Measurements from ENCODE around the gene KCTD21.

Gene KCTD21

DNA sequence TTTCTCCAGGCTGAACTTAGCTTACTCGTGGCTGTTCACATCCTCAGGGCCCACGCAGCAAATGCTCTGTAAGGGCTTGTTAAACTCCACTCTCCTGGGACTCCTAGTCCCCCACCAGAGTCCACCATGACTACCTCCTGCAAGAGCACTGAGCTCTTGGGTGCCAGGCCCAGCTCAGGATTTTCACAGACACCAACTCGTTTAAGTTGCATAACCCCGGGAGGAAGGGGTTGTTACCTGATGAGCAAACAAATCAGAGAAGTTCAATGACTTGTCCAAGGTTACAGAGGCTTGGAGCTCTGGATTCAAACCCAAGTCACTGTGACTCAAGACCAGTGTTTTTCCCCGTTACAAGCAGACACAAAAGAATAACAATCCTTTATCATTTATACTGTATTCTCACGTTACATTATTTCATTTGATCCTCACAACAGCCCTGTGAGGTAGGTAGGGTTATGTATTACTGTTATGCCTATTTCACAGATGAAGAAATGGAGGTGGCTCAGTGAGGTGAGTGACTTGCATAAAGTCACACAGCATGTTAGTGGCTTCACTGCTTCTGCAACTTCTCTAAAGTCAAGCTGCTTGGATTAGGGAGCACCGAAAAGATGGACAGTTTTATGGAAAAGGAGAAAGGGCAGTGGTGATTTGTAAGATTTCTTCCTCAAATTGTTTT lies 17.4 kb downstream of the KCTD21 start:
- no peak for DNase-seq

DNA sequence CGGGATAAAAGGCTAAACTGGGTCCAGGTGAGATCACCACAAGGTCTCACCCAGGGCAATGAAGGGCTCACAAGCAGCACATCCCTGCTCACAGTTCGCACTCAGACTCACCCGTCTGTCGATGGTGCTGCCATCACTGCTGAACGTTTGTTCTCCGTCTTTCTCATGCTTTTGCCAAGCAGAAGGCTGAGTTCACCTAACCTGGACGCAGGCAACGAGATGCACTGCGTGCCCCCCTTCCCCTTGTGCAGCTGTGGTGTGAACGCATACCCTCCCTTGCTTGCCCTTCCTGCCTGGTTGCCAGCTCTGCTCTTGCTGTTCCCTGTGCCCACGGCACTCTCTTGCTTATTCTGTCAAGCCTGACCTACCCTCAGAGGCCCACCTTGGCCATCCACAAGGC lies 18.0 kb downstream of the KCTD21 start:
- DNase-seq, result no peak

DNA sequence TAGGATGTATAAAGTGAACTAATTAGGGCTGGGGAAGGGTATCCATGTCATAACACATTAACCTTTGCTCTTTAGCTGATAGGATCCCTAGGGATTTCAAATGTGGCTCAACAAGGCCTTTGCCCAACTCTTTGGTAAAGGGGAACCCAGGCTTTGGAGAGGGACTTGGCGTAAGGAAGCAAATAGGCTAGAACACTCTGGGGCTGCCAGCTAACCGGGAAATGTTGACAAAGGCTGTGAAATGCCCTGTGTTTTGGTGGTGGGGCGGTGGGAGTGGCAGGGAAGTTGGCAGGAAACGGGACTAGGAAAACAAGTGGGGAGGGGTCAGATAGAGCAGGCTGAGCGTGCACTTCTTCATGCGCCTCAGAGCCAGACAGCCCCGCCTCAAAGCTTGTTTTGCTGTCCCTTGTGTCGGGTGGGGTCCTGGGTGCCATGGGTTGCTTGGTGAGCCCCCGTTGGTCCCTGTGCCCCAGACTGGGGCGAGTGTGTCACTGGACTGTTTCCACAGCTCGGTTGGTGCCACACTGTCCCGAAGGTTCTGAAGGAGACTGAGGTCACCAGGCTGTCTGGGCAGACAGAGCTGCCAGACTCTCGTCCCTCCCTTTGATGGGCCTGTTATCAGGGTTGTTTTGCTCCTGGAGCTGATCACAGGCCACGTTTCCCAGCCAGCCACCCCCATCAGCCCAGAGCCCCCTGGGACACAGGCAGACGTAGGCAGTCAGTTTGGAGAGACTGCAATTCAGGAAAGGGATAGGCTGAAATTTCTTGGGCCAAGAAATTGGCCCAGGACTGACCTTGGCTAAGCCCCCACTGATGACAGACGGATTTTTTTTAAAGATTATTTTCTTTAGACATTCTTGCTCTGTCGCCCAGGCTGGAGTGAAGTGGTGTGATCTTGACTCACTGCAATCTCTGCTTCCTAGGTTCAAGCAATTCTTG lies 19.6 kb downstream of the KCTD21 start:
- DNase-seq, result no peak

DNA sequence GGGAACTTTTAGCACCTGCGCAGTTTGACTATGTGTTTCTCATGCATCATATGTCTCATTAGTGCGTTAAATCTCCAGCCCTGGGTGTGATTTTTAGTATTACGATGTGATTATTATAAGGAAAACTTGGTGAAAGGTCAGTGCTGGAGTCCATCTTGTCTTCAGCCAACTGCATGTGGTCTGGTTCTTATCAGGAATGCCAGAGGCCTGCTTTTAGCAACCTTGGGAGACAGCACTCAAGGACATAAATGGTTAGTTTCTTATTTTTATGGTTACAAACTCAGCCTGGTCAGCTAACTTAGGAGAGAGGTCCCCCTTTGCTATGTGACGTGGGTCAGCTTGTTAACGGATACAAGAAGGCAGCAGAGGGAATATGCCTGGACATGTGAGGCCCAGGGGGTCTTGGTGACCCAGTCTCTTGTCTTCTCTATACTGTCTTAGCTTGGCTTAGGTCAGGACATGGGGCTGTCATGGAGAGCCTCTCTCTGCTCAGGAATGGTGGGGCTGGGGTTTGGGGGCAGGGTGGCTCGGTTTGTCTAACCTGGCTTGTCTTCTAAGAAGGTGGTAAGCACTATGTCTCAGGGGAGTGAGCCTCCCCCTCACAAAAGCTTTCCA lies 21.5 kb downstream of the KCTD21 start:
- DNase-seq, result no peak

DNA sequence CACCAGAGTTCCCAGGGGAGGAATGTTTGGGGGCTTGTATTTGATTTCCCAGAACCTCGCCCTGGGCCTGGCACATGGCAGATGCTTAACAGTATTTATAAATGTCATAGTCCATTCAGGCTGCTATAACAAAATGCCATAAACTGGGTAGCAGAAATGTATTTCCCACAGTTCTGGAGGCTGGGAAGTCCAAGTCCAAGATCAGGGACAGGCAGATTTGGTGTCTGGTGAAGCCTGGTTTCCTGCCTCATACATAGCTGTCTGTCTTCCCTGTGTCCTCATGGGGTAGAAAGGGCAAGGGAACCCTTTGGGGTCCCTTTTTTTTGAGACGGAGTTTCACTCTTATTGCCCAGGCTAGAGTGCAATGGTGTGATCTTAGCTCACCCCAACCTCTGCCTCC lies 24.0 kb downstream of the KCTD21 start:
- DNase-seq, result no peak

DNA sequence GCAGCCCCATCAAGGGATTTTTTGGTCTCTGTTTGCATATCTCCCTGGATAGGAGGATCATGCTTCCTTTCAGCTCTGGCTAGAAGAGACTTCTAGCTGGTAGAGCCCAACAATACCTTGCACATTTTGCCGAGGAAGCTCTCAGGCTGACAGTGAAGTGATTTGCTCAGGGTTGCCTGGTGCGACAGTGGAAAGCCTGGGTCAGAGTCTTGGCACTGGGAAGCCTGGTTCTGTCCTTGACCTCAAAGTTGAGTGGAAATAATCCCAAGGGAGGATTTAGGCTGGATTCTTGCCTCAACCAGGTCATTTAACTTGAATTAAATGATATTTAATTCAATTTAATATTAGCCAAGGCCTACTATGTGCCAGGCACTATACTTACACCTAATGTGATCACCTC lies 24.6 kb downstream of the KCTD21 start:
- no peak for DNase-seq

DNA sequence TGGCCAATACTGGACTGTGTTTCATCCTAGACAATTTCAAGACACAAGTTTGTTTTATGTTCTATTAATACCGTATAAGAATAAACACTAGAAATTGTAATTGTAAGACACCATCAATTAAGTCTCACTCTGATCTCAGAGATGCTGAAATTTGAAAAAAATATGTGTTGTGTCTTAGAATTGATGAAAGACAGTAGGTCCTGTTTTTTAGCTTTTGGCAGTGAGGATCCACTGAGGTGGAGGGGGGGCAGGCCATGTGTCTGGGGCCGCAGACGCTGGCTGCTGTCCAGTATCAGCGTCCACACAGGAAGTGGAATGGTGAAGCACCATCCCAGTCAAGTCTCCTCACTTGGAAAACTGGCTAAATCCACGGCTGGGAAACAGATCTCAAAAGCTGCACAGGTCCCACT lies 26.5 kb downstream of the KCTD21 start:
- no peak for DNase-seq

DNA sequence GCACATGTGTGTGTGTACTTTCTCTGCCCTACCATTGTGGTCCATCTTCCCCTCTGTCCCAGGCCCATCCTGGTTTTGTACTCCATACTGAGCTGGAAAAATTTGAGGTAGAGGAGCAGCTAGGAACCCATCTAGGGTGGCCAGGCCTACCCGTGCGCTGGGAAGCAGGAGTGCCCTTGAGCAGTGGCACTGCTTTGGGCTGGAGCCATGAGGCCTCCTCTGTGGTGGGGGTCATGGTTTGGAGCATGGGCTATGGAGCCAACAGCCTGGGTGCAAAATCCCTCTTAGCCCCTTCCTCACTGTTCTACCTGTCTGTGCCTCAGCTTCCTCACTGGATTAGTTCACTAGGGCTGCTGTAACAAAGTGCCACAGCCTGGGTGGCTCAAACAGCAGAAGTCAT lies 27.1 kb downstream of the KCTD21 start:
- DNase-seq, result no peak

DNA sequence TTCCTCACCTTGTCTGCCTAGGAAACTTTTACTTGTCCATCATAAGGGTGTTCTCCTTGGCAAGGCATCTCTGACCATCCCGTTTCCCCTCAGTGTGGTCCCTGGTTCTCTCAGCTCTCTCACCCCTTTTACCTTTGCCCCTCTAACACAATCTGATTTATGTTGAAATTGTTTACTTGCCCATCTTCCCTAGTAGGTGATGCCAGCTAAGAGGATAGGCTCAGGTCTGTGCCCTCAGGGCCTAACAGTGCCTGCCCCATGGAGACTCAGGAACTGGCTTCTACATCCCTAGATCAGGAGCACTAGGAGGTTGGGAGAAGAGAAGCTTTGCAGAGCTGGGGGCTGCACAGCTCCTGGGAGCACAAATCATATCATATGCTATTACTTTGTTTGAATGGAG lies 27.9 kb downstream of the KCTD21 start:
- no peak for DNase-seq

DNA sequence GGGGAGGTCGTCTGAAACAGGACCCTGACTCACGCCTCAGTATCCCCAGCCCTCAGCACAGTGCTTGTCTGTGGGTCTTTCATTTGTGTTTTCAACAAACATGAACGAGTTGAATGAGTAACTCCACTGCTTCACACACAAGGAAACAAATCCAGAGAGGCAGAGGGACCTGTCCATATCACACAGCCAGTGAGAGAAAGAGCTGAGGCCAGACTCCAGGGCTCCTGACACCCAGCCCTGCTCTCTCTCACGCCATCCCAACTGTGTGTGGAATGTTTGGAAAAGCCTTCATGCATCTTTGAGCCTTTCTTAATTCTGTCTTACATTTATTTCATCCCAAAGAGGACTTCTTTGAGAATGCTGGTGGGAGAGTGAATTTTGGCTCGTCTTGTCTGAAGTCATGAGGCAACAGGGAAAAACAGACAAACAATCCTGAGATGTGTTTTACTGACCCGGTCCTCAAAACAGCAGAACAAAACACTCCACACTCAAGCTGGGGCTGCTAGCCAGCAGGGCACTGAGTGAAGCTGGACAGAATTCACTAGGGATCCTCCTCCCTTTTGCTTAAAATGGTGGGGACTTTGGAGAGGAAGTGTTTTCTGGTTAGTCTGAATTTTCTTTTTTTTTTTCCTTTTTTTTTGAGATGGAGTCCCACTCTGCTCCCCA lies 29.3 kb downstream of the KCTD21 start:
- no peak for DNase-seq

DNA sequence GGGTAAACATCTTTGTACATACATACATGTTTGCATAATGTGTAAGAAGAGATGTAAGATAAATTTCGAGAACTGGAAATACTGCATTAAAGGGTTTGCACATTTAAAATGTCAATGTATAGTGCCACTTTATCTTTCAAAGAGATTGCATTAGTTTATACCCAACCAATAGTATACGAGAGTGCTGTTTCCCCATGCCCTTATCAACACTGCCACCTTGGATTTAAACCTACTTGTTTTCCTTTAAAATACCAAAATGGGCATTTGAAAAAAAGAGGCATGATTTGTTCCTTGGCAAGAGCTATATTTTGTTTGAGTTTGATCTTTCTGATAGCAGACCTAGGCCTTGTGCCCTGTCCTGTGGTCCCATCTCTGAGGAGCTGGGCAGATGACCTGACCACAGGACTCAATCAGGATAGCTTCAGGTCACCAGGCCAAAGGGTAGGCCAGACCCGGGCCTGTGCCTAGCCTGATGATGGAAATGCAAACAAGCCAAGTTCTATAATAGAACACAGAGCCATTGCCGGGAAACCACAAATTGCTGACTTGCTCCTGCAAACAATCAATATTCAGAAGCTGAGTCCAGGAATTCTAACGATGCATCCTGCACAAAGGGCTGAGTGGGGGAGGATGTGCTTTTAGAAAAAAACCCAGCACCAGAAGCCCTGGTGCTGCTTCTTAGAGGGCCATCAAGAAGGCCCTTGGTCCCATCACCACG lies 32.1 kb downstream of the KCTD21 start:
- no peak for DNase-seq

DNA sequence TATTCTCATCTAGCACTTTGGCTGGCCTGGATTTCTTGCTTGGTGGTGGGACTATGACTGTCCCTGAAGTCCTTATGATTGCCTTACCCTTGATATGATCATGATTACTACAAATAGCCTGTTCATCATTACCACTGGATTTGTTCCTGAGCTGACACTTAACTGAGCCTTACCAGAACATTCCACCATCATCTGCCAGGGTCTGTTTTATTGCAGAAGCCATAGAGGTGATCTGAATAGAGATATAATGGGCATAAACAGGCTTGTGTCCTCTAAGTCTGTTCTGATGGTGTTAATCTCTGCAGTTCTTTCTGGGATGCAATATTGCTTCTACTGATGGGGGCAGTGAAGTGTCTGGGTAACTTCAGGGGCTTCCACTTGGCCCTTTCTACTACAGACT lies 36.6 kb downstream of the KCTD21 start:
- no peak for DNase-seq

DNA sequence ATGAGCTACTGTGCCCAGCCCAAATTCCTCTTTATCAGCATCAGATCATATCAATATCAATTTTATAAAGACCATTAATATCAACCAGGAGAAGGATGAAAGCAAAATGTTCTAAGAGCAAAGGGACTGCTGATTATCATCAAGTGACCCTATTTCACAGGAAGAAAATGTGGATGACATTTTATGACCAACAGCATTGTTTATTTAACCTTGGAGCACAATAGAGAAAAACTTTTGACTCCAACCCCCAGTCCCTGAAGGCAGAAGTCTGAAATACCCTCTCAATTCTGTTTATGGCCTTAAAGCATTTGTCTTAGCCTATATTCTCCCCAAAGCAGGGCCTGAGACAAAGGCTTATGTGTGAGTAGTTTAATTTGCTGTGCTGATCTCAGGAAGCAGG lies 37.7 kb downstream of the KCTD21 start:
- DNase-seq, result no peak

DNA sequence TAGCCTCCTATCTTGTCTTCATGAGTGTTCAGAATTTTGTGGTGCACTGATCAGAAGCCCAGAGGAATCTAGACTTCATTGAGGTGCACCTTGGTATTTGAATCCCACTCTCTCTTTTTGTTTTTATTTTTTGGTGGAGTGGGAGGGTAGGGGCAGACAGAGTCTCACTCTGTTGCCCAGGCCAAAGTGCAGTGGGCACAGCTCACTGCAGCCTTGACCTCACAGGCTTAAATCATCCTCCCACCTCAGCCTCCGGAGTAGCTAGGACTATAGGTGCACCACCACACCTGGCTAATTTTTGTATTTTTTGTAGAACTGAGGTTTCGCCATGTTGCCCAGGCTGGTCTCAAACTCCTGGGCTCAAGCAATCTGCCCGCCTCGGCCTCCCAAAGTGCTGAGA lies 38.1 kb downstream of the KCTD21 start:
- no peak for DNase-seq

DNA sequence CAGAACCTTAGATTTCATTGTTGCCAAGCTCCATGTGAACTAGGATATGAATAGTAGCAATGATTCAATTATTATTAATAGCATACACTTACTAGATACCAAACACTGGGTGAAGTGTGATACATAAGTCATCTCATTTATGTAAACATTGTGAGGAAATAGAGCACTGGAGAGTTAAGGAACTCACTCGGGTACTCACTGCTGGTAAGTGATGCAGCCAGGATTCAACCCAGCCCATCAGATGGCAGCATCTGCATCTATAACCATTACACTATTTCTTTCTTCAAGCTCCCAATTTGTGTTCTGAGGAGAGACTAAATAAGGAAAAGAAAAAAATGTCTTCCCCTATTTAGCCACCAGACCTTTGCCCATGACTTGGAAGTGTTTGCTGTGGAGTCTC lies 38.8 kb downstream of the KCTD21 start:
- DNase-seq, result no peak

DNA sequence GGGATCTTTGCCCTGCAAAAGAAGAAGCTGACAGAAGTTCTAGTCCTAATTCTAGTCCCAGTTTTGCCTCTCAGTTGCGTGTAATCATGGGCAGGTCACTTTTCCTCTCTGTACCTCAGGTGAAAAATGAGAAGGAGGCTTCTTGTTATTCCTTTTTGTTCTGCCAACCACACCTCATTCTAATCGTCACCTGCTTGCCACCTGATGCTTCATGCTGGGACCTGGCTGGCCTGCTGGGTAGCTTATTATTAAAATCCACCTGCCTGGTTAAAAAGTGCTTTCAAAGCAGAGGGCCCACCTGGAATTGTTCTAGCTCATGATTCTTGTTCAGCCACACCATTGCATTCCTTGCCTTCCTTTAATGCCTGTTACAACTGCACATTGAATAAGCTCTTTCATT lies 40.6 kb downstream of the KCTD21 start:
- DNase-seq, result no peak

DNA sequence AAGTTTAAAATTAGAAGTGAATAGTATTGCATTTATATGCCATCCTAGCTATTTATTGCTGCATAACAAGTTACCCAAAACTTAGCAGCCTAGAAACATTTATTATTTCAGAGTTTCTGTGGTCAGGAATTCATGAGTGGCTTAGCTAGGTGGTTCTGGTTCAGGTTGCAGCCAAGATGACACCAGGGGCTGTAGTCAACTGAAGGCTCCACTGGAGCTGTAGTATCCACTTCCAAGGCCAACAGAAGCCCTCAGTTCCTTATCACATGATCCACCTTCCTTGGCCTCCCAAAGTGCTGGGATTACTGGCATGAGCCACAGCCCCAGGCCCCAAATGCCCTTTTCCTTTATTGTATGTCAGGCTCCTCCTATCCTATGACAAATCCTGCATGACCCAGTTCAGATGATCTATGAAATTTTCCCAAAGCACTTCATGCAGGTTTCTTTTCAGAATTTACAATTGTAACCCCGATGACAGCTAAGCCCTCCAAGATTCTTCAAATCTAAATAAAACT lies 42.9 kb downstream of the KCTD21 start:
- DNase-seq, result no peak

DNA sequence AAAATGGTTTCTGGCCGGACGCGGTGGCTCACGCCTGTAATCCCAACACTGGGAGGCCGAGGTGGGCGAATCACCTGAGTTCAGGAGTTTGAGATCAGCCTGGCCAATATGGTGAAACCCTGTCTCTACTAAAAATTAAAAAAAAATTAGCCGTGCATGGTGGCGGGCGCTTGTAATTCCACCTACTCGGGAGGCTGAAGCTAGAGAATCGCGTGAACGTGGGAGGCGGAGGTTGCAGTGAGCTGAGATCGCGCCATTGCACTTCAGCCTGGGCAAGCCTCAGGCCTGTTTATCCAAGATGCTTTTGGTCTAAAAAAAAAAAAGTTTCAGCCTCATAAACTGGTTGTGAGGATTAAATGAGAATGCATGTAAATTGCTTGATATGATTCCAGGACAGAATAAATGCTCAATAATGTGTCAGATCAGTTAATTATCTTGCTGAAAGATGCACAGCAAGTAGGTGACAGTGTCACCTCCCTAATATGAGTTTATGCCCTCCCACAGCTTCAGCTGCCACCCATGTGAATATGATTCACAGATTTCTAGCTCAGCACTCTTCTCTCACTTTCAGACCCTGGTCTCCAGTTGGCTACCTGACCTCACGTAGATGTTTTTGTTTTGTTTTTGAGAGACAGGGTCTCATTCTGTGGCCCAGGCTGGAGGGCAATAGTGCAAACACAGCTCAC lies 47.9 kb downstream of the KCTD21 start:
- no peak for DNase-seq

DNA sequence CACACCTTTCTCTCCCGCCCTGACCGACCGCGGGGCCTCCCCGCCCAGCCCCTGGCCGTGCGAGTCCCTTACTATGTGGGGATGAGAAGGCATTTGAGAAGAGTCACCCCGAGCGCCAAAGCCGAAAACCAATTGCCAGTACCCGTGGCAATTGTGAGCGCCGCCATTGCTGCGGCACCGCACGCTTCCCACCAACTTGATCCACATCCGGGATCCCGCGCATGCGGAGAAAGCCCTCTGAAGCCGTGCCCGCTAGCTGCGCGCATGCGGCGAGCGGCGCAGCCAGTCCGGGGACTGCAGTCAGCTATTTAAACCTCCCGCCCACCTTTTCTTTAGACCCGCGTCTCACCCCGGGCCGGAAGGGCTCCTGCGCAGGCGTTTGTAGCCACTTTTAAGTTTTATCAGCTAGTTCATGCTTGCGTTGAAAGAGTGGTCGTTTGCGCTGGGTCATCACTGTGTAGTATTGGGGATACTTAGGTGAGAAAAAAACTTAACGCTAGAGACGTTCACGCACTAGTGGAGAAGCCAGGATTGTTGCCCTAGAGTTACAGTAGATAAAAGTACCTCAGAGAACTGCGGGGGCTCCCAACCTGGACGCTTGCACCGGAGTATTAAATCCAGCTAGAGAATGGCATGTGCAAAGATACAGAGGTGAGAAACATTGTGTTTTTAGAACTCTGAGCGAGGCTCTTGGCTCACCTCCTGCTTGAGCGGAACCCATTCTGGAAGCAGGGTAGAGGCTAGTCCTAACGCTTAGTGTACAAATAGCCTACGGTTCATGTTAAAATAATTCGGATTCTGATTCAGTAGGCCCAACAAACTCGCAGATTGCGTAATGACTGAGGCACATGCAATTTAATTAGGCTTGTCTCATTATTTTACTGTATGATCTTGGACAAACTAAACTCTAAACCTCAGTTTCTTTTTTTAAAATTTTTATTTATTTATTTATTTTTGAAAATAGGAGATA lies 48.7 kb downstream of the KCTD21 start, which contains the start of gene ALG8:
Gene ALG8 (minus strand): TSS at position 205 of the 970 bp plus-strand sequence. CDS start 38 bp downstream, at position 167.
- DNase-seq, result peak; percentile 97

DNA sequence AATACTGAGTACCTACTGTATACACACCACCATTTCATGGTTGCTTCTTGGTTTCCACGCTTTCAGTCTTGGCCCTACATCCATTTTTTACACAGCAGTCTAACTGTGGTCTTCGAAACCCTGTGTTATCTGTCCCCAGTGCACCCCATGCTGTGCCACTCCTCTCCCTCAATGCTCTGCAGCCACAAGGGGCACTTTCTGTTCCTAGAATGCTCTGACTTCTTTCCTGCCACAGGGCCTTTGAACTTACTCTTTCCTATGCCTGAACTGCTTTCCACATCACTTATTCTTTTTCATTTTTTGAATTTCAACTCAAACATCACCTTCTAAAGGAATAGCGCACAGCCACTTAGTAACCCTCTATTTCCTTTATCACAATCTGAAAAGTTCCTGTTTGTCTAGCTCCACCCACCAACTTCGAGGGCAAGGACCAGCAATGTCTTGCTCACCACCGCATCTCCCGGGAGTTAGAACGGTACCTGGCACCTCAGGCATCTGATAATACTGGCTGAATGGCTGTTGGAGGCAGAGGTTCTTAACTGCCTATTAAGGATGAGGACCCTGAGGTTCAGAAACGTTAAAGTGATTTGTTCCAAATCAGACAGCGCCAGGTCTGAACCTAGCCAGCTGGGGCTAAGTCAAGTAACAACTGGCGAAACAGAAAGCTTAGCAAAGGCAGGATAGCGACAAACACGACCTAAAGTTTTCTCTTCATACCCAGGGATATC lies 49.6 kb downstream of the KCTD21 start:
- peak; percentile 4 to 23 for DNase-seq

All from CD4-positive, alpha-beta T cell treated with Interleukin-1 beta for 1 hour (primary cell).